IPS DF 6.9 (cell line): ENCODE results near the gene ANKRD31.
"Not testable (repeated sequence)": the region's sequence is repeated elsewhere in the genome, so short reads cannot be mapped to it uniquely, and the experiment has no call there.

Experiments used
- DNase-seq: peaks from one replicate; pipeline ENCODE4 v3.0.0-alpha.2; 2013; ENCODE audit warnings: low read depth, low spot score
- H3K27ac ChIP-seq: one replicate; pipeline ENCODE4 v1.5.1; 2013; ENCODE audit warnings: low read length, control low read depth
- H3K27me3 ChIP-seq: 2 replicates; pipeline ENCODE4 v1.6.1; 2013; ENCODE audit warnings: mild to moderate bottlenecking, low read length; ENCODE audit not compliant: control insufficient read depth, insufficient read depth
- H3K36me3 ChIP-seq: 2 replicates; pipeline ENCODE4 v1.6.1; 2013; ENCODE audit warnings: low read length; ENCODE audit not compliant: control insufficient read depth, insufficient read depth
- H3K4me1 ChIP-seq: 2 replicates; pipeline ENCODE4 v1.6.1; 2013; ENCODE audit warnings: low read length; ENCODE audit not compliant: control insufficient read depth, insufficient read depth
- H3K4me3 ChIP-seq: 2 replicates; pipeline ENCODE4 v1.5.1; 2013; ENCODE audit warnings: mild to moderate bottlenecking, low read length
- H3K9me3 ChIP-seq: 2 replicates; pipeline ENCODE4 v1.6.1; 2013; ENCODE audit warnings: low read length, inconsistent platforms; ENCODE audit not compliant: control insufficient read depth, insufficient read depth
- WGBS: extraction: QIAGEN DNeasy Blood & Tissue Kit; methylation state at CpG from one replicate; pipeline ENCODE4 v1.1.7; 2013; ENCODE audit warnings: mixed read lengths, missing lambda C conversion rate; ENCODE audit not compliant: insufficient read length, insufficient coverage; 5-methylcytosine and 5-hydroxymethylcytosine counted together

The ANKRD31 gene

DNA sequence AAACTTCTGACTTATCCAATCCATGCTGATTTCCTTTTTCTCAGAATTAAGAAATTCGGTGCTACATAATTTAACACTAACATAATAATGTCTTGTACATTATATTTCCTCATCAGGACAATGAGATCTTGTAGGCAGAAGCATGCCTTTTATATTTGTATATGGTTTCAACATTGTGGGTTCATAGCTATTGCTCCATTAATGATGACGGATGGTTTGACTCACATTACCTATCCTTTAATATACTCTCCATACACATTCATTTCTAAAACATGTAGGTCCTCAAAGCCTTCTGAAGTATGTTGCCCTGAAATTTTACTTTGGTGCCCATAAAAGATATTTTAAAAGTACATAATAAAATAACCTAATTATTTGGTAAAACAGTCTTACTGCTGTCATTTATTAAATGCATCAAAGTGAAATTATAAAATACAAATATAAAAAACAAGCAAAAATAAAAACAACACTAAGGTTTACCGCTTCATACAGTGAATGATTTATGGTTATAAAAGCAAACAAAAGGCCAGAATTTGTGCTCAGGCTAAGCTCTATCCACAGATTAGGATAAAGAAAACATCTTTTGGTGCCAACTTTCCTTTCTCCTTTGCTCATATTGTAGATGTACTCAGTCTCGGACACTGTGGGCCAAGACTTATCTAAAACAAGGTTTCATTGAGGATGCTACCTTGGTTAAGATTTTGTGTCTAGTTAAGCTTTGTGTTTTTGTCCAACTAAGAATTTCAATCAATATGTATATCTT is 123.1 kb downstream of the ANKRD31 start:
- Histone ChIP-seq H3K27me3 (no peaks in the 10 kb centered on the region), H3K4me1 (no peaks in the 10 kb centered on the region), H3K36me3 (no peaks in the 10 kb centered on the region), H3K4me3 (no peak overlapping the region), H3K9me3 (no peaks in the 10 kb centered on the region), H3K27ac (no peak overlapping the region)
- no peak for DNase-seq
- no CpG with 5 or more reads among the region's 4 CpGs for WGBS

DNA sequence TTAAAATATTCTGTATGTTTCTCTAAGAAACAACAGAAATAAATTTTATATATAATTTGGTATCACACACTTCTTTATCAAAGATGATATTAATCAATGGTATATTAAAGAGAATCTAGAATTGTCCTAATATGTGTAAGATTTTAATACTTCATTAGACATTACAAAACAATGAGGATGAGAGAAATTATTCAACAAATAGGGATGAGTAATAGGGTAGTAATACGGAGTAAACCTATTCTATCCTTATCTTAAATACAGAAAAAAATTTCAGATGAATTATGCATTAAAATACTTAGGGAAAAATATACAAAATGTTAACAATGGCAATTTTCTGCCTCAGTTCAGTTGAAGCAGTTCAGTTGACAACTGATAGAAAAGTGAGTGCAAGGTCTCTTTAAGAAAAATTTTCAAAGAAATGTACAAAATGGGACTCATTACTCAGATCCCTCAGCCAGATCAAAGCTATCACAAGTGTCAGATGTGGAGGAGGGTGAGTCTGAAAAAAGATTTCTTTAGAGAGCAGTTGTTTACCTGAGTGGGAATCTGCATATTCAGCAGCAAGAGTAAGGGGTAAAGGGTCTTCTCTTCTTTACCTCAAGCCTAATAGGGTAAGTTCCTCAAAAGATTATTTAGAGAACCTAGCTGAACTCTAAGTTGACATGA is 127.6 kb downstream of the ANKRD31 start:
- Histone ChIP-seq H3K36me3 (no peaks in the 10 kb centered on the region), H3K4me1 (no peaks in the 10 kb centered on the region), H3K27ac (no peak overlapping the region), H3K9me3 (no peaks in the 10 kb centered on the region), H3K27me3 (no peaks in the 10 kb centered on the region), H3K4me3 (no peak overlapping the region)
- no CpG with 5 or more reads among the region's 1 CpG for WGBS
- DNase-seq, result no peak

DNA sequence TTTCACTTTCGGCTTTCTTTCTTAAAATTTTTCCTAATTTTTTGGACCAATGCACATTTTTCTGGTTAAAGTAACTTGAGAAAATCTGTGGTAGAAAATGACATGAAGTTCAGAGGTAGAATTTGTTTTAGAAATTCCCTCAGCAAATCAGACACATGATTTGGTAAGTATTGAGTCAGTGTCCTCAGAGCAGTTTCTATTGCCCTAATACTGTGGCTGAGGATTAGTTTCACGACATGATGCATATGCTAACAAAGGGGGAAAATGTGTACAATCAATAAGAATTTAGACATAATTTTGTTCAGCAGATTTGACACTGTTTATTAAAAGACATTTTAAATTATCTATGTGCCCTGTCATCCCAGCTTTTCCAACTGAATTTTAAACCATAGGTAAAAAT is 128.2 kb downstream of the ANKRD31 start:
- no peak overlapping the region for H3K4me3 ChIP-seq
- WGBS, result no CpG with 5 or more reads among the region's 2 CpGs
- H3K27me3 ChIP-seq, result no peaks in the 10 kb centered on the region
- no peaks in the 10 kb centered on the region for H3K9me3 ChIP-seq
- no peak for DNase-seq
- H3K4me1 ChIP-seq, result no peaks in the 10 kb centered on the region
- no peak overlapping the region for H3K27ac ChIP-seq
- no peaks in the 10 kb centered on the region for H3K36me3 ChIP-seq

DNA sequence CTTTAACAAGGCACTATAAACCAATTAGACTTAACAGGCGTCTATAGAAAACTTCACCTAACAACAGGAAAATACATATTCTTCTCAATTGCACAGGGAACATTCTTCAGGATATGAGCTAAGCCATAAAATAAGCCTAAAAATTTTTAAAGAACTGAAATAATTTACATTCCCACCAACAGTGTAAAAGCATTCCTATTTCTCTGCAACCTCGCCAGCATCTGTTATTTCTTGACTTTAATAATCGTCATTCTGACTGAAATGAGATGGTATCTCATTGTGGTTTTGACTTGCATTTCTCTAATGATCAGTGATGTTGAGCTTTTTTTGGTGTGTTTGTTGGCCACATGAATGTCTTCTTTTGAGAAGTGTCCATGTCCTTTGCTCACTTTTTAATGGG is 140.7 kb downstream of the ANKRD31 start:
- not testable (repeated sequence) for H3K36me3 ChIP-seq, H3K4me3 ChIP-seq, DNase-seq, H3K27ac ChIP-seq, H3K4me1 ChIP-seq, H3K27me3 ChIP-seq, H3K9me3 ChIP-seq
- no CpG with 5 or more reads among the region's 3 CpGs for WGBS

DNA sequence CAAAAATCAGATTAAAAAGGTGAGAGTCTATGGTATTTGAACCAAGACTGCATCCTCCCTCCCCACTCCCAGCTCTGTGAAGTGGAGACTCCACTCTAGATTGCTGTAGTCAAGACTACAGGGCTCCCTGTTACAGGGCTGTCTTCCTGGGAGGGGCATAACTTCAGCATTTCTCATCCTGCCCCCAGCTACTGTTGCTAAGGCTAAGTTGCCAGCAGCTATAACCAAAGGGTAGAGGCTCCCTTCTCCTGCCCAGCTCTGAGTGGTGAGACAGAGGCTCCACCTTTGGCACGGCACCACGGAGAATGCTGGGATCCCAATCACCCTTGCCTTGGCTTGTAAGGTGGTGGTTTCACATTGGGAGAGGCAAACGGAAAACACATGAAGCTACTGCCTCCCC is 145.1 kb downstream of the ANKRD31 start:
- H3K36me3 ChIP-seq, result no peaks in the 10 kb centered on the region
- no peaks in the 10 kb centered on the region for H3K27me3 ChIP-seq
- H3K4me3 ChIP-seq, result no peak overlapping the region
- no peak for DNase-seq
- H3K4me1 ChIP-seq, result no peaks in the 10 kb centered on the region
- WGBS, result no CpG with 5 or more reads among the region's 3 CpGs
- no peaks in the 10 kb centered on the region for H3K9me3 ChIP-seq
- H3K27ac ChIP-seq, result no peak overlapping the region

DNA sequence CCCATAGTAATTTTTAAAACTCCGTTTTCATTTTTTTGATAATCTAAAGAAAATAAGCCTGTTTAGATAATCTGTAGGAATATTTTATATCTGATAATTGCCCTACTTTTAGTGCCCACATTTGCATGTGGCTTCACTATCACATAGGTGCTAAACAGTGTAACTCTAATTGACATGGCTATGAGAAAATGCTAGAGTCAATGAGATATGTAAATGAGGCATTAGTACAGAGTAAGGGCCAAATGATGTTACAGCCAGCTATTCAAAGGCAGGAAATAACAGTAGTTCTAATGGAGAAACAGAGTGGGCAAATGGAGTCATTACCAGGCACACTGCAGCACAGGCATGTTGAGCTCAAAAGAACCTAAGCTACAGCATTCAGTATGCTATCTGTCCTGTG is 147.0 kb downstream of the ANKRD31 start:
- Histone ChIP-seq H3K27ac (no peak overlapping the region), H3K36me3 (no peaks in the 10 kb centered on the region), H3K9me3 (no peaks in the 10 kb centered on the region), H3K4me3 (no peak overlapping the region), H3K4me1 (no peaks in the 10 kb centered on the region), H3K27me3 (no peaks in the 10 kb centered on the region)
- DNase-seq, result no peak
- WGBS, result no CpG with 5 or more reads among the region's 1 CpG

DNA sequence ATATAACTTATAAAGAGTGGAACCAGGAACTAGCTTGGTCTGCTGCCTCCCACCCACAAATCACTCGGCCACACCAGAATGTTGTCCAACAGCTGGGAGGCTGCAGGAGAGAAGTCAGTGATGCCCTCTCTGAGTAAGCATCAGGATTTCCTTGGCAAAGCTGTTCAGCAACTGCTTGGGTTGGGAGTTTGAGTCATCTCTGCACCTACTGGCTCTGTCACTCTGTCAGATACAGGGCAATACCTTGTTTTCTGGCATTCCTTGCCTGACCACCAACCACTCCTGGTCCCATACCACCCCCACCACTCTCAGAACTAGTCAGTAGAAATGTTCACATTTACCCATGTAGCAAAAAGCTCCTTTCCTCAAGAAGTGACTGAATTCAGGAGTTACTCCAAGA is 147.5 kb downstream of the ANKRD31 start:
- Histone ChIP-seq H3K4me1 (no peaks in the 10 kb centered on the region), H3K36me3 (no peaks in the 10 kb centered on the region), H3K4me3 (no peak overlapping the region), H3K9me3 (no peaks in the 10 kb centered on the region), H3K27me3 (no peaks in the 10 kb centered on the region), H3K27ac (no peak overlapping the region)
- DNase-seq, result no peak
- no CpG with 5 or more reads among the region's 1 CpG for WGBS

DNA sequence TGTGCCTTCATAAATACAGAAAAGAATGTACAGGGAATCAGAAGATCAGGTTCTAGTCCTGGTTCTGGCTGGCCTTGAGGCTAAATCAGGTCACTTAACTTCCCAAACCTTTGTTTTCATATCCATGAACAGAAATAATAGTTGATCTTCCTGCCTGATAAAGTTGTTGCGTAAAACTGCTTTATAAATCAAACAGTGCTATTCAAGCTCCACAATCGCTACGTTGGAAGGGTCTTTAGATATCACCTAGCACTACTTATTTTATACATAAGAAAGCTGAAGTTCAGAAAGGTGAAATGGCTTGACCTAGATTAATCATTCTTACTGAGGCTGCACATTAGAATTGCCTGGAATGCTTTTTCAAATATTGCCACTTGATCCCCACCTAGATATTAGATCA is 148.0 kb downstream of the ANKRD31 start:
- no peak overlapping the region for H3K27ac ChIP-seq
- no peak for DNase-seq
- no peaks in the 10 kb centered on the region for H3K36me3 ChIP-seq
- H3K4me3 ChIP-seq, result no peak overlapping the region
- H3K9me3 ChIP-seq, result no peaks in the 10 kb centered on the region
- H3K27me3 ChIP-seq, result no peaks in the 10 kb centered on the region
- WGBS, result no CpG with 5 or more reads among the region's 3 CpGs
- no peaks in the 10 kb centered on the region for H3K4me1 ChIP-seq

DNA sequence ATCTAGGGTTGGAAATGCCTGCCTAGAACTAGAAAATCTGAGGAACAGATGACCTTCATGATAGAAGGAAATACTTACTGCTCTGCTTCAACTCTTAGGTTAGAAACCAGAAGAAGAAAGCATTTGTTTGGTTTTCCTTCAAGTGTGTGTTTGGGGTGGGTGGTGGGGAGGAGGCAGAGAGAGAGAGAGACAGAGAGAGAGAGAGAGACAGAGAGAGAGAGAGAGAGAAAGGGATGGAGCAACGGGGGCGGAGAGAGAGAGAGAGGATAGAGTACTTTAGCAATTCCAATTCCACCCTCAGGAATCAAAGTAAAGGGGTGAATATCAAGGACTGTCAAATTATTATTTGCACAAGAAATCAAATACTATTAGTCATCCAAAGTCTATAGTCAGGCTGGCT is 155.2 kb downstream of the ANKRD31 start:
- no peak overlapping the region for H3K4me3 ChIP-seq
- no peak for DNase-seq
- H3K4me1 ChIP-seq, result no peaks in the 10 kb centered on the region
- H3K27ac ChIP-seq, result no peak overlapping the region
- H3K27me3 ChIP-seq, result no peaks in the 10 kb centered on the region
- H3K36me3 ChIP-seq, result no peaks in the 10 kb centered on the region
- H3K9me3 ChIP-seq, result no peaks in the 10 kb centered on the region
- WGBS, result no CpG with 5 or more reads among the region's 2 CpGs

DNA sequence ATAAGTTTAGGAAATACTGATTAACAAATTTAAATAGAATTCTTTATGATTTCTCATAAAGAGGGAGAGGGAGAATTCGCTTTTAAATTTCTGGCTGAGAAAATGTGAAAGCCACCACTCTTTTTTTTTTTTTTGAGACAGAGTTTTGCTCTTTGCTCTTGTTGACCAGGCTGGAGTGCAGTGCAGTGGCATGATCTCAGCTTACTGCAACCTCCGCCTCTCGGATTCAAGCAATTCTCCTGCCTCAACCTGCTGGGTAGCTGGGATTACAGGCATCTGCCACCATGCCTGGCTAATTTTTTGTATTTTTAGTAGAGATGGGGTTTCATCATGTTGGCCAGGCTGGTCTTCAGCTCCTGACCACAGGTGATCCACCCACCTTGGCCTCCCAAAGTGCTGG is 157.3 kb downstream of the ANKRD31 start:
- not testable (repeated sequence) for H3K9me3 ChIP-seq, H3K4me3 ChIP-seq, H3K27ac ChIP-seq, H3K36me3 ChIP-seq, H3K27me3 ChIP-seq, DNase-seq, H3K4me1 ChIP-seq
- WGBS, result no CpG with 5 or more reads among the region's 3 CpGs

DNA sequence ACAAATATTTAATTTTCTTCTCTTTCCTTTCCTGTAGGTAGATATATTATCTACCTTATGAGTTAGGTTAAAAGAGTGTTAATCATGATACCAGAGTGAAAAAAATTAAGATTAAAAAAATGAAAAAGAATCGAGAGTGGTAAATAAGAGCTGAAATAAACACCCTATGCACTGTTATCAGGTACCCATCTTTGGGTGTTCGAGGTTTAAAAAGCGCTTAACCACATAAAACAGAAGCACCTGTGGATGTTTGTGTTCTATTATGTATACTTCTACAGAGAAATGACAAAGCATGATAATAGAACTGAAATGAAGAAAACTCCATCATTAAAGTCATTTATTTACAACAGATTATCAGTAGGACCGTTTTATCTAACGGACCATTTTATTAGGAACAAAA is 158.7 kb downstream of the ANKRD31 start:
- Histone ChIP-seq H3K27me3 (no peaks in the 10 kb centered on the region), H3K4me3 (no peak overlapping the region), H3K27ac (no peak overlapping the region), H3K4me1 (no peaks in the 10 kb centered on the region), H3K9me3 (no peaks in the 10 kb centered on the region), H3K36me3 (no peaks in the 10 kb centered on the region)
- no peak for DNase-seq
- WGBS, result 100% methylated on average over 1 of the region's 5 CpGs
